Thyroid gland (tissue), 4 donors: ENCODE measurements around the gene KLF13. TPM values are rescaled to one million over a fixed set of nuclear protein-coding genes. Genes with fewer than 3 reads are reported as not detected.

Experiments used
- DNase-seq, 2 donors: peaks; one replicate each; pipeline ENCODE4 v3.0.0-alpha.2; 2019
- H3K27ac ChIP-seq, 3 donors: fragments of 200-600 bp; sonication (generic); 1 replicate in 2 of 3; 2 replicates in 1 of 3; pipeline ENCODE4 v1.5.1; 2016 to 2019; ENCODE audit warnings: mild to moderate bottlenecking in 1 of 3, moderate library complexity in 1 of 3
- H3K27me3 ChIP-seq: fragments of 200-600 bp; sonication (generic); one replicate; pipeline ENCODE4 v1.5.1; 2019
- H3K36me3 ChIP-seq, 2 donors: fragments of 200-600 bp; sonication (generic); one replicate each; pipeline ENCODE4 v1.5.1; 2016 to 2019
- H3K4me1 ChIP-seq, 2 donors: fragments of 200-600 bp; sonication (generic); one replicate each; pipeline ENCODE4 v1.5.1; 2017 to 2019
- H3K4me3 ChIP-seq, 3 donors: fragments of 200-600 bp; sonication (generic); replicated peaks in 1 of 3; 1 replicate in 2 of 3; 2 replicates in 1 of 3; pipeline ENCODE4 v1.5.1; 2016; ENCODE audit warnings: mild to moderate bottlenecking in 1 of 3
- H3K9me3 ChIP-seq: fragments of 200-600 bp; sonication (generic); one replicate; pipeline ENCODE4 v1.5.1; 2017
- POLR2A ChIP-seq, 2 donors: fragments of 450-650 bp; IDR thresholded peaks; one replicate each; pipeline ENCODE4 v1.6.1; 2017; ENCODE audit warnings: antibody characterized with exemption in 2 of 2, mild to moderate bottlenecking in 2 of 2, moderate library complexity in 1 of 2
- whole genome bisulfite sequencing, 2 donors: methylation state at CpG; one replicate each; pipeline ENCODE4 v1.1.5; 2017; 5-methylcytosine and 5-hydroxymethylcytosine counted together
- intact Hi-C: fragments of 100-400 bp; cut with DNase I; formaldehyde crosslinking; loops from one replicate; pipeline ENCODE4 v1.15.1; 2023
- total RNA-seq, 4 donors: library from RNA; depleted of rRNA; stranded (reverse); fragments of >200 nt; gene quantifications; one replicate each; pipeline ENCODE4 v1.2.3, GENCODE V29; 2016
- TF ChIP-seq, protein P1 (sequence below), 6 experiments: fragments of 200-600 bp in 3 of 6; fragments of 450-650 bp in 3 of 6; sonication (generic) in 3 of 6; IDR thresholded peaks; one replicate each; pipeline ENCODE4 v1.5.1; 2016 to 2019; ENCODE audit warnings: antibody characterized with exemption in 6 of 6, mild to moderate bottlenecking in 2 of 6, inconsistent platforms in 1 of 6, moderate library complexity in 1 of 6

Gene KLF13
- total RNA-seq, 4 donors from 2014 or later: 84.0 to 117 (median 97.6) TPM

DNA sequence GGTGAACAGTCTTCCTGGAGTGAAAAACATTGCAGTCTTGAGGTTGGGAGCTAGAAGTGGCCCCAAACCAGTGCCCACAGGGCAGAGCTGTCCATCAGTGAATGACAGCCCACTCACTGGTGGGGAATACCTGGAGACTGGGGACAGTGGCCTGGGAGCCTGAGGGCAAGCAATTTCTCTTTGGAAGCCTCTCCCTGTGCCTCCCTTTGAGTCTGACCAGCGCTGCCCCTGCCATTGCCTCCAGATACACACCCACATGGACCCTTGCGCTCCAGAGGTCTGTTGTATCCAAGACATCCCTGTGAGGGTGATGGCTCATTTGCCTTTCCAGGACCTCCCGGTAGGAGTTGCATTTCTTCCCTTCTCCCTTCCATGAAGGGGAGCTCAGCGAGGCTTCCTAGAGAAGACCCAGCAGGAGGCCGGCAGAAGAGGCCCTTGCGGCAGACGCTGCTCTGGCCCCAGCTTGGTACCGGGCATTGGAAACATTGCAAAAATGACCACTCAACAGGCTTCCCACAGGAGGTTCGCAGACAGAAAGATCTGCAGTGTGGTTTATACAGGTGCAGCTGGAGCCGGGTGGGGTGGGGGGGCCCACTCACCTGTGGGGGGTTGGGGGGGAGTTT lies 38.5 kb downstream of the KLF13 start:
- Histone ChIP-seq H3K27ac (peak overlapping the region; percentile 96 to 100 (median 97)), H3K4me1 (peaks cover 83 to 92% of the 10 kb centered on the region in 2 donors), H3K36me3 (no peaks in the 10 kb centered on the region), H3K9me3 (no peaks in the 10 kb centered on the region), H3K27me3 (no peaks in the 10 kb centered on the region), H3K4me3 (no peak overlapping the region)
- DNase-seq: no peak
- intact Hi-C loops: loop anchor here (5.0 kb wide), 1 partner anchor 38 kb away; the partner anchor contains the start of gene KLF13
- TF ChIP-seq POLR2A (IDR thresholded peaks at IDR 0.05): no peak
- TF ChIP-seq, protein P1, sequence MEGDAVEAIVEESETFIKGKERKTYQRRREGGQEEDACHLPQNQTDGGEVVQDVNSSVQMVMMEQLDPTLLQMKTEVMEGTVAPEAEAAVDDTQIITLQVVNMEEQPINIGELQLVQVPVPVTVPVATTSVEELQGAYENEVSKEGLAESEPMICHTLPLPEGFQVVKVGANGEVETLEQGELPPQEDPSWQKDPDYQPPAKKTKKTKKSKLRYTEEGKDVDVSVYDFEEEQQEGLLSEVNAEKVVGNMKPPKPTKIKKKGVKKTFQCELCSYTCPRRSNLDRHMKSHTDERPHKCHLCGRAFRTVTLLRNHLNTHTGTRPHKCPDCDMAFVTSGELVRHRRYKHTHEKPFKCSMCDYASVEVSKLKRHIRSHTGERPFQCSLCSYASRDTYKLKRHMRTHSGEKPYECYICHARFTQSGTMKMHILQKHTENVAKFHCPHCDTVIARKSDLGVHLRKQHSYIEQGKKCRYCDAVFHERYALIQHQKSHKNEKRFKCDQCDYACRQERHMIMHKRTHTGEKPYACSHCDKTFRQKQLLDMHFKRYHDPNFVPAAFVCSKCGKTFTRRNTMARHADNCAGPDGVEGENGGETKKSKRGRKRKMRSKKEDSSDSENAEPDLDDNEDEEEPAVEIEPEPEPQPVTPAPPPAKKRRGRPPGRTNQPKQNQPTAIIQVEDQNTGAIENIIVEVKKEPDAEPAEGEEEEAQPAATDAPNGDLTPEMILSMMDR (IDR thresholded peaks at IDR 0.05): no peak
- 74 to 79% methylated on average over 7 to 8 of the region's 10 CpGs for WGBS, 2 donors

DNA sequence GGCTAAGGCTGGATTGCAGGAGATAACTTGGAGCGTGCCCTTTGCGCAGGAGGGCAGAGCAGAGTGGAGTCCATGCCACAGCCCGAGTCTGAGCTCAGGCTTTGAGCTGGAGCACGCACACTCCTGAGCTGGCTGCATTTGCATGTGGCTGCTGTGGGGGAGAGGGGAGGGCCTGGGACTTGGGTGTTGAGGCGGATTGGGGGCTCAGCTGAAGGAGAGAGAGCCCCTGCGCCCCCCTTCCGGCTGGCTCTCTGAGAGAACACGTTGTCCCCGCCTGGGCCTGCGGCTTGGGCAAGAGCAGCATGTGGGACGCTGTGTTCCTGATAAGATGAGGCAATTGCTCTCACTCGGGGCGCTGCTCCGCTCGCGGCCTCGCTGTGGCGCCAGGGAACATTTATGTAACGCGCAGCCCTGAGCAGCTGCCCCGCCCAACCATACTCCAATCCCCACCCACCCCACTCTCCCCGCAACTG lies 39.1 kb downstream of the KLF13 start:
- WGBS, 2 donors: 14 to 15% methylated on average over 14 to 20 of the region's 22 CpGs
- Histone ChIP-seq H3K27me3 (no peaks in the 10 kb centered on the region), H3K4me3 (no peak overlapping the region), H3K9me3 (no peaks in the 10 kb centered on the region), H3K27ac (peak overlapping the region; percentile 96 to 100 (median 97)), H3K36me3 (no peaks in the 10 kb centered on the region), H3K4me1 (peaks cover 82 to 92% of the 10 kb centered on the region in 2 donors)
- peak in 1 of 2 donors; percentile 63 for TF ChIP-seq POLR2A (IDR thresholded peaks at IDR 0.05)
- TF ChIP-seq, protein P1 (IDR thresholded peaks at IDR 0.05): peak in 3 of 6 experiments; percentile 18 to 48 (median 43)
- DNase-seq: peak; percentile 98 to 99
- intact Hi-C loops: loop anchor here (5.0 kb wide), 1 partner anchor 38 kb away; the partner anchor contains the start of gene KLF13

DNA sequence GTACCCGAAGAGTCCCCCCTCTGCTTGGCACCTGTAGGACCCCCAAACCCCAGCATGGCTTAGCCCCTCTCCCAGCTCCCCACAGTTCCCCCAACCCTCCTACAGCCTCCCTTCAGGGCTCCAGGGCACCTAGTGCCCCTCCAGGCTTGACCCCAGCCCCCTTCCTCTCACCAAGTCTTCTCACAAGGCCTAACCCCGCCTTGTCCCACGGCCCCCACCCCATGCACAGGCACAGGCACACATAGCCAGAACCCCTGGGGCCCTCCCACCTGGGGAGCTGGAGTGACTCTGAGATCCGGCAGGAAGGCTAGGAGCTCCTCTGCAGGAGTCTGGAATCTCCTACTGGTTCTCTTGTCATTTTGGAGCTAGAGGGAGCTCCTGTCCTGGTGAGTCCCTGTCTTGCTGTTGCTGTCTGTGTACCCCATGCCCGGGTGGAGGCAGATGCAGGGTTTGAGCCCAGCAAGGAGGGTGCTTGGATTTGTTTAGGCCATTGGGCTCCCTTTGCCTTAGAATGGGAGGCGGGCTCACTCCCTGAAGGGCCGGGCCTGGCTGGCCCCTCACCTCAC lies 39.6 kb downstream of the KLF13 start:
- TF ChIP-seq POLR2A (IDR thresholded peaks at IDR 0.05): no peak
- TF ChIP-seq, protein P1 (IDR thresholded peaks at IDR 0.05): peak in 1 of 6 experiments; percentile 10
- Histone ChIP-seq H3K4me1 (peaks cover 78 to 90% of the 10 kb centered on the region in 2 donors), H3K27me3 (no peaks in the 10 kb centered on the region), H3K36me3 (no peaks in the 10 kb centered on the region), H3K9me3 (no peaks in the 10 kb centered on the region), H3K4me3 (peak overlapping the region in 1 of 3 donors; percentile 1), H3K27ac (peak overlapping the region; percentile 96 to 100 (median 97))
- intact Hi-C loops: loop anchor here (5.0 kb wide), 1 partner anchor 39 kb away; the partner anchor contains the start of gene KLF13
- WGBS, 2 donors: 33 to 54% methylated on average over 4 to 5 of the region's 7 CpGs
- peak; percentile 46 to 56 for DNase-seq

DNA sequence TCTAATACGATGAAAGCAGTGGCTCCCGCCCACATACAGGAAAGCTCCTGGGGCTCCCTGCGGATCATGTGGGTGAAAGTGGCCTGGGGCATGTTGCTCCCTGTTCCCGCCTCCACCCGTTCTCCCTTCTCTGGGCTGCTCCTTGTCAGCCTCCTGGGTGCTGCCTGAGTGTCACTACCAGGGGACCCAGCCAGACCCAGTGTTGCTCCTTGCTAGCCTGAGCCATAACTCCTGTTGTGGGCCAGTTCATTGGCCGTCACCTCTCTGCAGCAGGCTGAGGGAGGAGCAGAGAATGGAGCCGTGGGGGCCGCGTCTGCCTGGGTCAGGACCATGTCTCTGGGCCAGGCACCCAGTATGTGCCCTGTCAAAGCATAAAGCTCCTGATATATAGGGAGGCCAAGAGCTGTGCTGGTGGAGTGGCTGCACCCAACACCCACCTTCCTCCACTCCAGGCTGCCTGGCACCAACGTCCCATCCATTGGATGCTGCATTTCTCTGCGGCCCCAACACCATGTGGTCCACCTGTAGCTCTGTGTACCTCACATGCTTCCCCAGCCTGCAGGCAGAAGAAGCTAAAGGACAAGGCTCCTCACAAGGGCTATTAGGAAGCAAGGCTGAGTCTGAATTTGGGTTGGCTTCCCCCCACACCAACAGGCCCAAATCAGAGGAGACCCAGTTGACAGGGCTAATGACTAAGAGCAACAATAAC lies 40.5 kb downstream of the KLF13 start:
- DNase-seq: peak in 1 of 2 donors; percentile 37
- 68 to 81% methylated on average over 9 to 10 of the region's 11 CpGs for WGBS, 2 donors
- Histone ChIP-seq H3K4me1 (peaks cover 73 to 90% of the 10 kb centered on the region in 2 donors), H3K36me3 (peaks cover 0 to 2% of the 10 kb centered on the region in 2 donors), H3K9me3 (no peaks in the 10 kb centered on the region), H3K4me3 (no peak overlapping the region), H3K27me3 (no peaks in the 10 kb centered on the region), H3K27ac (peak overlapping the region; percentile 96 to 100 (median 97))
- TF ChIP-seq, protein P1 (IDR thresholded peaks at IDR 0.05): no peak
- no peak for TF ChIP-seq POLR2A (IDR thresholded peaks at IDR 0.05)
- intact Hi-C loops: loop anchor here (5.0 kb wide), 1 partner anchor 40 kb away; the partner anchor contains the start of gene KLF13
